ENCODE data around the gene CDH8. TPM values are rescaled to one million over a fixed set of nuclear protein-coding genes. Genes with fewer than 3 reads are reported as not detected.

CDH8 gene
- total RNA-seq, 1 donor from 2014 or later, result 0.43 TPM

DNA sequence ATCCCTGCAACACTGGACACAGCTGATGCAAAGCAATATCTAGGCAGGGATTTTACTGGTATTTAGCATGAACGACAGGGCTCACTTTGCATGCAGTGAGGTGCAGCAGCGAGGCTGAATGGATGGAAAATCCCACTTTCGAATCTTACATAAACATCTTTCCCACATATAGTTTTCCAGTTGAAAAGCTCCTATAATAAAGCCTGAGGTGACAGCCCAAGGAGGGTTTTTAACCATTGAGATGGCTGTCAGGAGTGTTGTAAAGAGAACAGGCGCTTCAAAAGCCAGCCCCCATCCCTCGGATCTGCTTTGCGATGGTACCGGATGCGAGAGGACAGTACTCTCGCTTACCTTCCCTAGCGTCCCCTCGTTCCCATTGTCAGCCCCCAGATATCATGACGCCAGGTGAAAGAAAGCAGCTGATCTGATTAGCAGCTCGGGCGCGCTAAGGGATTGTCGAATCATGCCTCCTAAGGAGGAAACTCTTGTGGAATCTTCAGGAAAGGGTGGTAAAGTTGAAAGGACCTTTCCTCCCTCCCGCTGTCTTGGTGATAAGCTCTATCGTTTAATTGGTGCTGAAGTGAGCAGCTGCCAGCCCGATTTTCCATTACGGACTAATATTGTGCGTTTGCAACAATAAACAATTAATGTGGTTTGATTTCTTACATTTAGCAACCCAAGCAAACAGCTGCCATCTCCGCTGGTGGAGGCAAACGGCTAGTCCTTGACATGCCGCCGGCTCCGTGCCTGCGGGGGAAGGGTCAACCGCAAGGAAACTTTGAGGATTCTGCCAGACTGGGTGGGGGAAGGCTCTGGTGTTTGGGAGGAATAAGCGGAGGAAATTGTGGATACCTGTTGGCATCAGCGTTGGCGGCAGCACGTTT is 1.8 kb downstream of the CDH8 start:
- intact Hi-C loops (cut with micrococcal nuclease), result no loop called here

DNA sequence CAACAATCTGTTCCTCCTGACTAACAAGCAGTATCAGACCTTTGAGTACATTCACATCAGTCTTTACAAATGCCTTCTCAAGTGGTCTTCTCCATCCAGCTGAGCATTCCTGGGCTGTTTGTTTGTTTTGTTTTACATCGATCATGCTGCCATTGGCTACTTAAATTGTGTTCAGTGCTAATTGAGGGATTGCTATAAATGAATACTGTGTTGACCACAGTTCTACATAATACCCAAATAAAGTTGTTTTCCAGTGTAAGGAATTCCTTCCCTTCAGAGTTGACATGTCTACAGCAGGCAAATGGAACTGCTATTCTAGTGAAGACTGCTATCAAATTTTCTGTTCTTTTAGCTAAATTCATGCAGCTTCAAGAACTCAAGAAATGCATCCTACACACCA is 3.2 kb downstream of the CDH8 start:
- intact Hi-C loops (cut with micrococcal nuclease), result no loop called here

DNA sequence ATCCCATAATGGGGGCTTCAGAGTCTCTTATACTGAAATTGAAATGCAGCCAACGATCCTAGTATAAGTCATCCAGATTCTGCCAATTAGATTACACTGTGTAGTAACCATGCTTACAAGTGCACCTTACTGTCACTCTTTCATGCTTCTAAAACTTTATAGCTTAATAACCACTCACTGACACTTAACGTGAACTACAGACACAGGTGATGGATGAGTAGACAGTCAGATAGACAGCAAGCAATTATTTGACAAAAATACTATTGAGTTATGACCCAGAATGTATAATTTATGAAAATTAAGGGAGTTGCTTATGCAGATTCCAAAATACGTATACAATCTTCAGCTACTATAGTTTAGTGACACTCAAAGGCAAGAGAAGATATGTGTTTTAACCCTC is 6.3 kb downstream of the CDH8 start:
- intact Hi-C loops (cut with micrococcal nuclease), result no loop called here

DNA sequence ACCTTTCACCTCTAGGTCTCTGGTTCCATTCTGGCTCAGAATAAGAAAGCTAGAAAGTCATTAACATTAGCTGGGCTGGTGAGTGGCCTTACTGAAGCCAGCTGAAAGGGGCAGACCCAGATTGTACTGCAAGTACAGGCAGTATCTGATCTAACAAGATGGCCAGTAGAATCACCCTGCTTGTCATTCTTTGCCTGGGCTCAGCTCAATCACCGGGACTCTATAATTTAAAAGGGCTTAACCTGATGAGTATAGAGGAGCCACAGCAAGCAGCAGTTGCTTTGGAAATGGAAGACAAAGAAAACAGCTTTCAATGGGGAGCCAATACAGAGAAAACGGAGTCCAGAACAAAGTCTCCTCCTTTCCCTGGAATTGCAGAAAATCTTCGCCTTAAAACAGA is 13.6 kb downstream of the CDH8 start:
- intact Hi-C loops (cut with micrococcal nuclease), result no loop called here

DNA sequence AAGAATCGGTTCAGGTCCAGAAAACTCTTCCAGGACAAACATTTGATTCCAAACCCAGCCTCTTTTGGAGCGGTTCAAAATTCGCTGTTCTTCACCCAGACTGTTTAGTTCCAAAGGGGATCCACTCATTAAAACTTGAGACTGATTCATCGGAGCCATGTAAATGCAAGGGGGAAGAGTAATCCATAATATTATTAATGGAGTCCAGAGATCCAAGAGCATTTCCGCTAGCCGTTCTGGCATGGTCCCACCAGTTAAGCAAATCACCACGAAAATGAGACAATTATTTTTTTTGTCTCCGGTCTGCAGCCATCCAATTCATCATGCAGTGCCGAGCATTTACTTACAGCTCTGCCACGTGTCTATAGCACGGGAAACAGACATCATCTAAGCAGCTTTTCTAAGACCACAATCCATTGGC is 15.1 kb downstream of the CDH8 start:
- intact Hi-C loops (cut with micrococcal nuclease), result no loop called here

DNA sequence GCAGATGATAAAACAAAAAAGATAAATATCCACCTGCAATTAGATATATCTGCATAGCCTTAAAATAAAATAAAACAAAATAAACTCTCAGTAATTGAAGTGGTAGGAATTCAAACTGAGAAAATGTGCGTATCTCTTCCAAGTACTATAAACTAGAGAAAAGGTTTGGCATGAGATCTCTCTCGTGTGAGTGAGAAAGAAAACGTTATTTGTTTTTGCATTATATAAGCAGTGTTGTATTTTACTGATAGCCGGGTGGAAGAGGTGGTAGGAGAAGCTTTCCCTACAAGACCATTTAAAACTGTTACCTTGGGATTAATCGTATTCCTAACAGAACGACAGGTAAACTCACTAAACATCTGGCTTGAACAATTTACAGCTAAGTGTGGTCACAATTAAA is 15.6 kb downstream of the CDH8 start:
- intact Hi-C loops (cut with micrococcal nuclease), result no loop called here

DNA sequence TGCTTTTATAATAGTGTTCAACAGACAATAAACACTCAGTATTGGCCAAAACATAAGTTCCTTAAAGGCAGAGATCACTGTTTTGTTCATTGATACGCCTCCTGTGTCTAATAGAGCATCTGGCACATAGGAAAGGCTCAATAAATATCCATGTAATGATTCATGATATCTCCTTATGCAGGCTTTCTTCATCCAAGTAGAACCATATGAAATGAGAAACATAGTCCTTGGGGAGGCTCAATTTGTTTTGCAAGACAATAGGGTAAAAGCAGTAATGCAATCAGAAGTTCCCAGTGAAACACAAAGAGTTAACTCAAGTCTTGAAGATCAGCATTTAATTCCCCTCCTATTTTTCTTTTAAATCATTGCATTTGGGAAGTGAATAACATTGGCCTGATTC is 16.4 kb downstream of the CDH8 start:
- intact Hi-C loops (cut with micrococcal nuclease), result no loop called here

DNA sequence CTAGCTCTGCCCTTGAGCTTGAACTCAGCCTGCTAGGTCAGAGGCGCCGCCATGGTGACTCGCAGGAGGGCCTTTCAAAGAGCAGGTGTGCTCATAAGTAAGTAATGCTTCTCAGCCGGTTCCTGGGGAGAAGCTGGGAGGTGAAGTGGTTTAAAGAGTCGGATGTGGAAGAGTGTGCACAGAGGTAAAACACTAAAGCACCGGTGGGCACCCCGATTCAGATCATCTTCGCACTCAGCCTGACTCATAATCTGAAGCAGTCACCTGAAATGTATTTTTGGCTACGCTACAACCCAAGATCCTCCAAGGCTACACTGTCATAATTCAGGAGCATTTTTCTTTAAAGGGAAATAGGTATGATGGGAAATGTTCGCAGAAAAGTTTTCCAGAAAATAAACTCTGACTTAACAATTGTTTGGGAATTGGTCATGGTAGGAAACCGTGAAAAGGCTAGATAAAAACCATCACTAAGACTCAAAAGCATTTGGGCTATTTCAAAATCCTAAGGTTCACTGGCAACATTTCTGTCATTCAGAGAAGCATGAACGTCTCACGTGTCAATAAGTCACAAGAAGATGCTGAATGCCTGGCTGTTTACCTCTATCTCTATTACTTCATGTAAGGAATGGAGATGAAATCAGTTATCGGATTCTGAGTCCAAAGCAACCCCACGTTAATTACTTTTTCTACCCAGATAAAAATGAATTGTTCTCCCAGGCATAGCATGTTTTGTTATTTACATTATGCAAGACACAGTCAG is 17.8 kb downstream of the CDH8 start:
- intact Hi-C loops (cut with micrococcal nuclease), result no loop called here

DNA sequence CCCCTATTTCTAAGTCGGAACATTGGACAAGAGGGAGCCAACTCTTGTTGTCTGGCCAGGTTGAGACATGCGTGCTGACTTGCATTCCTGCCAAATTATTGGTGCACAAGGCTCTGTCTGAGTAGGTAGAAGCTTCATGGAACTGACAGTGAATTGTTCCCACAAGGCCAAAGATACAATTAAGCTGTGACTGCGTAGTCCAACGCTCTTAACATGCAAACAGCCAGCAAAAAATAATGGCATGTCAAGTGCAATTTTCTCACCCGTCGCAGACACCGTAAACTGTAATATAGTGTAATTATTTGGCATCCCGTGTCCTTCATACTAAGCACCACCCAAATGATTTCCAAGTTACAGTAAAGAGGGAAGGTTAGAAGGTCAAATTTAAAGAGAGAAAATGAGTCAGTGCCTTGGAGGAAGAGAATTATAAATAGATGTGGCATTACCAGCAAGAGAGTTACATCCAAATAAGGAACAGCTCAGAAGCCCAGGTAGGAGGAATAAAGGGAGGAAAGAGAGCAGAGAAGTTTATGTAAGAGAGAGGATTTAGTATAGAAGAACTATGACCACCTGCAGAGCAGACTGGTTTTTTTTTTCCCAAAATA is 21.8 kb downstream of the CDH8 start:
- intact Hi-C loops (cut with micrococcal nuclease), result no loop called here

DNA sequence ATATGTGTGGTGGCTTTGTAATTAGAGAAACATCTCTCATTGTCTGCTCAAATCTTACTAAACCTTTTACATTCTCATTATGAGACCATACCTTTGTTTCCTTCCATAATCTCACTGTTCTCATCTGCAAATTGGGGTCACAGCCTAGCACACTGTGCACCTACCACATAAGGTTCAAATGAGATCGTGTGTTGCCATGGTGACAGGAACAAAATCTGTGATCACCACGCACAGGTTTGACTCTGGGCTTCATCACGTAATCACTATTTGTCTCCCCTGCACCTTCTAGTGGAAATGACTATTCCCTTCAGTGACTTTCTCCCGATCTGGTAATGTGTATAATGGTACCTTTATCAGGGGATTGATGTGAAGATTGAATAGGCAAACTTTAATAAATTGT is 26.1 kb downstream of the CDH8 start:
- intact Hi-C loops (cut with micrococcal nuclease), result no loop called here

DNA sequence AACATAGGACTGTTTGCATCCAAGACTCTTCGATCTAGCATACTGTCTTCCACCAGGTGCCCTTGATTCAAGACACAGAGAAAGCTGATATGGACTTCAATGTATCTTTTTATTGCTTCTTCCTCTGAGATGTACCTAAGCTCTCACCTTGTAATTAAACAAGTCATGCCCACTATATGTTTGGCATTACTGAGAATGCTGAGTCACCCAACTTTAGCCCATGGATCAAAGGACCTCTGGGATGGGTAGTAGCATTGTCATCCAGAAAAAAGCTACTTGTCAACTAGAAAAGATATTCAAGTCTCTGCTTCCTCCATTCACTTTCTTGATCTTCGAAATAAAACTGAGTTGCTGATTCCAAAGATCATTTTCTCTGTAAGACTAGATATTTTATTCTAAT is 37.8 kb downstream of the CDH8 start:
- intact Hi-C loops (cut with micrococcal nuclease), result no loop called here

DNA sequence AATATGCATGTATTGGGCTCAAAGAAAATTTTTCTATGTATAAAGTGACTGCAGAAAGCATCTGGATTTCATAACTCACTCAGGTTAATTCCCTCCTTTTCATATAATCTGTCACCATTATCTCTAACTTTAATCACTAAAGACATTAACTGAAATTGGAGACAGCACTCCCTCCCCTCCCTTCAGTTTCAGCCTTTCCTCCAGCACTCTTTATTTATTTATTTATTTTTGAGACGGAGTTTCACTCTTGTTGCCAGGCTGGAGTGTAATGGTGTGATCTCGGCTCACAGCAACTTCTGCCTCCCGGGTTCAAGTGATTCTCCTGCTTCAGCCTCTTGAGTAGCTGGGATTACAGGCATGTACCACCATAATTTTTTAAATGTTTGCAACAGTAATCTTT is 43.1 kb downstream of the CDH8 start:
- intact Hi-C loops (cut with micrococcal nuclease), result no loop called here

DNA sequence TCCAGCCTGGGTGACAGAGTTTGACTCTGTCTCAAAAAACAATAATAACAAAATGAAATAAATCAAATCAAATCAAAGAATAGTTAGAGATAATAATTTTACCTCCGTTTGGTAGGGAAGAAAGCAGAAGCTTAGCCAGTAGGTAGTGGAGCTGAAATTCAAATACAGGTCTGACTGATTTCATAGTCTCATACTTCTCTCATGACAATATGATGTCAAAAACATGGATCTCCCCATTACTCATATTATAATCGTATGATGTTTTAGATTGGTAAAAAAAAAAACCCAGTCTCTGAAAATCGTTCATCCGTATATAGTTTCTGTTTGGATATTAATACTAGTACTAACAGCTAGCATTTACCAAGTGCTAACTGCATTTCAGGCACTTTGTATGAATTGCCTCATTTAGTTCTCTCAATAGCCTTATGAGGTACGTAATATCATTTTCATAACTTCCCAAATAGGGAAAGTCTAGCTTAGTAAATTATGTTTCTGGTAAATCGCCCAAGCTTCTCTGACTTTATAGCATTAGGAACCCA is 48.7 kb downstream of the CDH8 start:
- intact Hi-C loops (cut with micrococcal nuclease), result no loop called here

DNA sequence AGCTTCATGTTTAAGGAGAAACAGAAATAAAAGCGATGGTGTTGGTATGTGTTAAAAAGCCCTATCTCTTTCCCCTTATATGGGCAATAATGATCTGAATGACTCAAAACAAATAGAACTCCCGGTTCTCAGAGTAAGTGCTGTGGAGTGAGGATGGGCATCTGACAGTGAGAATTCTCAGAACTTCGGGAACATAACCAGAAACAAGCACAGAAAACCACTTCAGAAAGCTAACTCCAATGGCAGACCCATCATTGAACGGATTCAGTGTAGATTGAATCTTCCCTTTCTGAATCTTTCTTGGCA is 67.2 kb downstream of the CDH8 start:
- intact Hi-C loops (cut with micrococcal nuclease), result loop anchor here (5.0 kb wide), 1 partner anchor 527 kb away; no protein-coding TSS in a partner anchor

DNA sequence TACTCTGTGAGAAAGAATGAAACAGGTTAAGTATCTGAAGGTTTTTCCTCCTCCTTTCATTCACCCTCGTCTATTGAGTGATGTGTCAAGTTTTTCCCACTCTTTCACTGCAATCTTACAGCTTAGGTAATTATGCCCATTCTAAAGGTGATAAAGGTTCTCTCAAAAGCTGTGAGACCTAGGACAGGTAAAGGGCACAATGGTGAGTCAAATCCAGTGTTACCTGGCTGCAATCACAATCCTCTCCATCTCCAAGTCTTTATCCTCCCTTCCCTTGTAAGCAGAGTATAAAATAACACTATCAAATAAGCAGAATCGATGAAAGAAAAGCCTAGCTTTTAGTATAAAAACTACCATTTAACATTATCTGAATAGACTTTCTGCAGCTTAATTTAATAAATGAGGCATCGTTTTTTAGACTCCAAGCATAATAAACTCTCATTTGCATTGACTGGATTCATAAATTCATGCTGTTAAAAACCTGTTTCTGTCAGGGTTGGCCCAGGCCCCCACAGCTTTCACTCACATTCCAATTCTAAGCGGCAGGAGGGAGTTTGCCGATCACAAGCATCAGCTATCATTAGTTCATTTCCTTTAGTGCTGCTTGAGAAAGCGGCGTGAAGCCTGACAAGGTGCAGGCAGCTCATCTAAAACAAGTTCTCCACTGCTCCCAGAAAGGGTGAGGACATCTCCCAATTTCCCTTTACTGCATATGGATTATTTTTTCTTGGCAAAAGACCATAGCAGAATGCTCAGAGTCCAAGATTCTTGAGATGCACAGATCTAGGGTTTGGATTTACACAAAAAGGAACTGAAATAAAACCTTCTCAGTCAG is 67.8 kb downstream of the CDH8 start:
- intact Hi-C loops (cut with micrococcal nuclease), result loop anchor here (5.0 kb wide), 1 partner anchor 526 kb away; no protein-coding TSS in a partner anchor

DNA sequence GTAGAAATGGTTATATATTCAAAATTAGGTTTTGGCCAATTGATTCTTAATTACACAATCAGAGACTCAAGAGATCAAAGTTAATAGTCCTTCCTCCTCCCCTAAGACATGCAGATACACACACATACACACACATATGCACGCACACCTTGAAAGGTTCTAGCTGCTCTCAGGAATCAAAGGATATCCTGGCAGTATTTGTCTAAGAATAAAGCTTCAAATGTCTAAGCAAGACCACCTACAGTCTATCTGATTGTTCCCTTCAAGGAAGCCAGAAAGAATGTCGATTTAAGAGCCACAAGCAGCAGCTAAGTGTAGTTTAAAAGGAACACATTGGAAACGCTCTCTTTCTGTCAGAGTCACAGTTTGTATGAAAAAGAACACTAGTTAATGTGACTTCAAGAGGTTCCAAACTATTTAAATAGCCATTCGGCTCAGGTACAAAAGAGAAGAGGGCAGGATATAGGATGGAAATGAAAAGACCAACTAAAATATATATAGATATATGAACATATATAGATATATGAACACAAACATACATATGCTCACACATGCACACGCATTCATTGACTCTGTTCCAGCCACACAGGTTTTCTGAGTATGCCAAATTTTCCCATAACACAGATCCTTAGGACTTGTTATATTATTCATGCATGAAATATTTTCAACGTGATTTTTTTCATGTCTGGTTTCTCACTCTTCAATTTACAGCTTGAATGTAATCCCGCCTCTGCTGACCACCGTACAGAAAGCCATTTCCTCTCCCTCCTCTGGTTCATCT is 79.0 kb downstream of the CDH8 start:
- intact Hi-C loops (cut with micrococcal nuclease), result no loop called here

DNA sequence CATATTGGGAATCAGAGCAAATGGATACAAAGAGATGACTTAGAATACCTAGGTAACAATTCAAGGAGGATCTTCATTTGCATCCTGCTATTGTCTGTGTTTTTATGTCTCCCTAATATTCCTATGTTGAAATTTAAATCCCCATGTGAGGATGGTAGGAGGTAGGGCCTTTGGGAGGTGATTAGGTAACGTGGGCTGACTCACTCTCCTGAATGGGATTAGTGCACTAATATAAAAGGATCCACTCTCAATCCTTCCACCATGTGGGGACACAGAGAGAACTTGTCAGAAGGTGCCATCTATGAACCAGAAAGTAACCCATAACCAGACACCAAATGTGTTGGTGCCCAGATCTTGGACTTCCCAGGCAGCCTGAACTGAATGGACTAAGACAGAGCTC is 83.4 kb downstream of the CDH8 start:
- intact Hi-C loops (cut with micrococcal nuclease), result no loop called here

DNA sequence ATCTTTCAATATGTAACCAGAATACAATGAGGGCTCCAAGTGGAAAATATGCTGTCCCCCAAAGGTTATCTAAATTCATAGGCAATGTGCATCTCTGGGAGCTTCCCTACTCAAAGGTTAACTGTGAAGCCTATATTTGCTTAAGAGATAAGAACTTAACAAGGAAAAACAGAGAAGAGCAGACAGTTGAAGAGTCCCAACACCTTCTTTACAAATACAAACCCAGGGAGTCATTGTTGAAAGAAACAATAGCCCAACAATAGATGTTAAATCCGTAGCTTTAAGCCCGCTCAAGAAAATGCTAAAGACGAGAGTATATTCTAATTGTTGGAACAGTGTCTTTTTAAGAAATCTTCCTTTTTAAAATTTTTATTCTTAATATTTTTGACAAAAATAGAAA is 87.8 kb downstream of the CDH8 start:
- intact Hi-C loops (cut with micrococcal nuclease), result no loop called here

DNA sequence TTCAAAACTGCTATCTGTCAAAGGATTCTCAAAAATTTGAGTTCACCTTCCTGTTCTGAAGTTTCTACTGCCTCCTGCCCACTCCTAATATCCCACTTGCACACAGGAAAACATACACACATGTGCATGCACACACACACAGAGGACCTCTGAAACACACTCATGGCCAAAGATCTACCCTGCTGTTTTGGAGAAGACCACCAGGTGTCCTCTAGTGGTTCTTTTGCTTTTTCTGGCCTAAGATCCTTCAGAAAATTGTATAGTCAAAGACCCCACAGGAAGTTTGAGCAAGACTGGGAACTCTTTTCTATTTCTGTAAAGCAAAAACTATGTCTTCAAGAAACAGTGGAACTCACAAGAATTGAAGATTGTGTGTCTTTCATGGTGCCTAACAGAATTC is 90.2 kb downstream of the CDH8 start:
- intact Hi-C loops (cut with micrococcal nuclease), result no loop called here

DNA sequence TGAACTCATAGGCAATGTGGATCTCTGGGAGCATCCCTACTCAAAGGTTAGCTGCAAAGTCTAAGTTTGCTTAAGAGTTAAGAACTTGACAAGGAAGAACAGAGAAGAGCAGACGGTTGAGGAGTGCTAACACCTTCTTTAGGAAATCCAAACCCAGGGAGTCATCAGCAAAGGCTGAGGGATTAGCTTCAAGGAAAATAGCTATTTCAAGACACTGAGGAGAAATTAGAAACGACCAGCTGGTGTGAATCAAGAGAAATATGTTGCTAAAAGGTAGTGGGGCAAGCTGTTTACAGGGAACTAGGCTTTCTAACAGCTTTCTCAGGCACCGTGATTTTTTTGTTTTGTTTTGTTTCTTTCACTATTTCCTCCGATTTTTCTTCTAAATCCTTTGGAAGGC is 90.7 kb downstream of the CDH8 start:
- intact Hi-C loops (cut with micrococcal nuclease), result no loop called here
